ENCODE measurements around the gene ZDHHC4. TPM values are rescaled to one million over a fixed set of nuclear protein-coding genes. Genes with fewer than 3 reads are reported as not detected.

Gene ZDHHC4
- polyA plus RNA-seq, 2 of the 4 experiments (the other 2 are of a cell fraction): 42.8 to 118 TPM

- POLR2A ChIA-PET: no interaction called here
Measured at GRCh38 chr7:6559896-6560295, 17.4 kb upstream of the ZDHHC4 start.

GRCh38 chr7:6562106-6562505 lies 15.1 kb upstream of the ZDHHC4 start:
- ATAC-seq: no peak
- 65% methylated on average over 1 of the region's 1 CpG for WGBS (ENCODE audit: missing lambda C conversion rate)
- no peak for TF ChIP-seq RARB (CRISPR knock-in tag; IDR thresholded peaks at IDR 0.05)
- TF ChIP-seq NFE2L2 (conservative IDR thresholded peaks at IDR 0.05; ENCODE audit: low read length): no peak
- no peak for TF ChIP-seq HOXA7 (CRISPR knock-in tag; IDR thresholded peaks at IDR 0.05)
- no peak for TF ChIP-seq SREBF2 (IDR thresholded peaks at IDR 0.05)
- no peak for TF ChIP-seq EP300 (IDR thresholded peaks at IDR 0.05)
- TF ChIP-seq HES2 (IDR thresholded peaks at IDR 0.05): no peak
- no peak for TF ChIP-seq MYC (IDR thresholded peaks at IDR 0.05; ENCODE audit: borderline replicate concordance, low read length)
- no peak for TF ChIP-seq PHF8 (IDR thresholded peaks at IDR 0.05; ENCODE audit: borderline replicate concordance, low read depth)
- TF ChIP-seq HOXB13 (CRISPR knock-in tag; IDR thresholded peaks at IDR 0.05; ENCODE audit: low read depth): no peak
- TF ChIP-seq ZC3H11A (IDR thresholded peaks at IDR 0.05): no peak
- ChIA-PET CTCF (interaction anchor here (0.6 to 1.9 kb wide), 6 partner anchors 13 to 1789 kb away, joined by 3 to 8 read pairs (median 4); partner anchors contain the start of gene INTS15), POLR2A (no interaction called here)
- Histone ChIP-seq H3K4me1 (0 out of 3 replicates have a peak, but pooled peaks cover 3% of the 10 kb centered on the region), H3K27ac (no peak overlapping the region), H3K9me3 (no peaks in the 10 kb centered on the region), H3K4me3 (no peak overlapping the region), H3K4me2 (no peak overlapping the region)
- no peak for DNase-seq (ENCODE audit: low read depth in 1 of 2, low spot score in 1 of 2)
- no peak for FAIRE-seq

More at GRCh38 chr7:6559896-6560295, 17.4 kb upstream of the ZDHHC4 start:
- no peak overlapping the region for H3K27ac ChIP-seq
- H3K4me2 ChIP-seq: no peak overlapping the region
- WGBS (ENCODE audit: missing lambda C conversion rate): 25% methylated on average over 3 of the region's 3 CpGs
- H3K4me3 ChIP-seq: no peak overlapping the region
- H3K9me3 ChIP-seq: no peaks in the 10 kb centered on the region
- ATAC-seq (no peak), FAIRE-seq (no peak), DNase-seq (ENCODE audit: low read depth in 1 of 2, low spot score in 1 of 2) (no peak)
- CTCF ChIA-PET: interaction anchor here (1.0 to 3.1 kb wide), 12 partner anchors 9 to 59 kb away, joined by 3 to 26 read pairs (median 9); no protein-coding TSS in a partner anchor
- TF ChIP-seq REST (IDR thresholded peaks at IDR 0.05) (no peak), TP53 (CRISPR knock-in tag; IDR thresholded peaks at IDR 0.05) (no peak), ZFP36 (IDR thresholded peaks at IDR 0.05; ENCODE audit: borderline replicate concordance, partially characterized antibody) (no peak)
- 0 out of 3 replicates have a peak, but pooled peaks cover 3% of the 10 kb centered on the region for H3K4me1 ChIP-seq

- H3K4me2 ChIP-seq: no peak overlapping the region
- no peak overlapping the region for H3K4me3 ChIP-seq
- H3K9me3 ChIP-seq: no peaks in the 10 kb centered on the region
- ATAC-seq (no peak), DNase-seq (ENCODE audit: low read depth in 1 of 2, low spot score in 1 of 2) (no peak), FAIRE-seq (no peak)
- H3K4me1 ChIP-seq: 0 out of 3 replicates have a peak, but pooled peaks cover under 1% of the 10 kb centered on the region
- no peak overlapping the region for H3K27ac ChIP-seq
- POLR2A ChIA-PET: no interaction called here
- WGBS (ENCODE audit: missing lambda C conversion rate): 70% methylated on average over 12 of the region's 12 CpGs
- CTCF ChIA-PET: interaction anchor here (1.0 to 1.1 kb wide), 2 partner anchors 9 to 26 kb away, joined by 3 to 4 read pairs; partner anchors contain the start of gene INTS15
- TF ChIP-seq RFX5 (IDR thresholded peaks at IDR 0.05) (no peak), RAD21 (conservative IDR thresholded peaks at IDR 0.05 in 1 of 2, IDR thresholded peaks at IDR 0.05 in 1 of 2) (no peak), HOXB5 (CRISPR knock-in tag; IDR thresholded peaks at IDR 0.05) (no peak)
Measured at GRCh38 chr7:6563936-6564770, 13.1 kb upstream of the ZDHHC4 start.

All from A549 (cell line).